Measurements from ENCODE around the gene LBH.

Gene LBH

DNA sequence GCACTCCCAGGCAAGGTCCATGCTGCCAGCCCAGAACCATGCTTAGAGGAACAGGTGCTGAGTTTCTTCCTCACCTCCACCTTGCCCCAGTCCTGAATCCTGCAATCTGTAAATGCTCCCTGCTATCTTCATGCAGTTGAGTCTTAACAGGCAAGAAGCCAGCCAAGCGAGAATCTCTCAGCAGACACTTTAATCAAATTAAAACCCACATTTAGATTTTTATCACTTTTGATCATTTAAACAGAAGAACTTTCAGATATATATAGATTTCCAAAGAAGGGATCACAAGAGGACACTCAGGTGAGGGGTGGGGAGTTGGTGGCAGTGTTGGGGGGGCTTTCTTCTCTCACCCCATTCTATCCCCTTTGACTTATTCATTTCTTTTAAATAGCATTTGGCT, 25.9 kb upstream of the LBH start:
- ATAC-seq (no peak), DNase-seq (no peak)
- Mint-ChIP-seq H3K27ac (no peak overlapping the region), H3K36me3 (ENCODE audit: low read depth) (no peaks in the 10 kb centered on the region), H3K4me3 (no peak overlapping the region), H3K4me1 (peaks cover 16% of the 10 kb centered on the region), H3K9me3 (no peaks in the 10 kb centered on the region), H3K27me3 (no peaks in the 10 kb centered on the region)

- DNase-seq (no peak), ATAC-seq (no peak)
- H3K9me3 Mint-ChIP-seq = no peaks in the 10 kb centered on the region
- H3K27me3 Mint-ChIP-seq = no peaks in the 10 kb centered on the region
- H3K4me3 Mint-ChIP-seq = no peak overlapping the region
- H3K36me3 Mint-ChIP-seq (ENCODE audit: low read depth) = no peaks in the 10 kb centered on the region
- peaks cover 16% of the 10 kb centered on the region for H3K4me1 Mint-ChIP-seq
- H3K27ac Mint-ChIP-seq = no peak overlapping the region
These were observed 24.6 kb upstream of the LBH start for GRCh38 chr2:30206461-30207430.

- ATAC-seq = peak; percentile 52
- Mint-ChIP-seq H3K4me1 (peaks cover 16% of the 10 kb centered on the region), H3K36me3 (ENCODE audit: low read depth) (no peaks in the 10 kb centered on the region), H3K4me3 (no peak overlapping the region), H3K27ac (peak overlapping the region; percentile 46), H3K27me3 (no peaks in the 10 kb centered on the region), H3K9me3 (no peaks in the 10 kb centered on the region)
- DNase-seq = peak; percentile 34
These were observed 22.9 kb upstream of the LBH start for GRCh38 chr2:30208453-30208852.

- Mint-ChIP-seq H3K4me3 (no peak overlapping the region), H3K9me3 (no peaks in the 10 kb centered on the region), H3K27me3 (no peaks in the 10 kb centered on the region), H3K36me3 (ENCODE audit: low read depth) (no peaks in the 10 kb centered on the region), H3K4me1 (peaks cover 16% of the 10 kb centered on the region), H3K27ac (peak overlapping the region; percentile 18)
- no peak for ATAC-seq
- DNase-seq = no peak
These were observed 22.1 kb upstream of the LBH start for GRCh38 chr2:30209227-30209626.

- DNase-seq (no peak), ATAC-seq (no peak)
- H3K4me3 Mint-ChIP-seq = no peak overlapping the region
- H3K36me3 Mint-ChIP-seq (ENCODE audit: low read depth) = no peaks in the 10 kb centered on the region
- H3K4me1 Mint-ChIP-seq = peaks cover 35% of the 10 kb centered on the region
- H3K27ac Mint-ChIP-seq = no peak overlapping the region
- H3K27me3 Mint-ChIP-seq = no peaks in the 10 kb centered on the region
- no peaks in the 10 kb centered on the region for H3K9me3 Mint-ChIP-seq
These were observed 18.0 kb upstream of the LBH start for GRCh38 chr2:30213326-30213725.

GRCh38 chr2:30213907-30214463, 17.3 kb upstream of the LBH start:
- Mint-ChIP-seq H3K36me3 (ENCODE audit: low read depth) (no peaks in the 10 kb centered on the region), H3K27me3 (no peaks in the 10 kb centered on the region), H3K4me3 (no peak overlapping the region), H3K27ac (no peak overlapping the region), H3K9me3 (no peaks in the 10 kb centered on the region), H3K4me1 (peaks cover 34% of the 10 kb centered on the region)
- DNase-seq = no peak
- no peak for ATAC-seq

DNA sequence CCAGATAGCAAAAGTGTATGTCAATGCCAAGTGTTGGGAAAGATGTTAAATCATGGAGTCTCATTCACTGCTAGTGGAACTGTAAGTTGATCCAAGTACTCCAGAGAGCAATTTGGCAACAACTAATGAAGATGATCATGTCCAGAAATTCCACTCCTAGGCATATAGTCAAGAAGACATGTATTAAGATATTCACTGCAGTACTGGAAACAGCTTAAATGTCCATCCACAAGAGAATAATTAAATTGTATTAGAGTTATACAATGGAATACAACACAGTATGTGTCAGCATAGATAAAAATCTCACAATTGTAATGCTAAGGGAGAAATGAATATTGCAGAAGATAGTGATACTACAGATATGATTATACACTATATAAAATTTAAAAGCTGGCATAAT, 15.2 kb upstream of the LBH start:
- ATAC-seq (no peak), DNase-seq (no peak)
- no peak overlapping the region for H3K27ac Mint-ChIP-seq
- no peaks in the 10 kb centered on the region for H3K9me3 Mint-ChIP-seq
- H3K4me1 Mint-ChIP-seq = peaks cover 25% of the 10 kb centered on the region
- H3K4me3 Mint-ChIP-seq = no peak overlapping the region
- no peaks in the 10 kb centered on the region for H3K36me3 Mint-ChIP-seq (ENCODE audit: low read depth)
- H3K27me3 Mint-ChIP-seq = no peaks in the 10 kb centered on the region

DNA sequence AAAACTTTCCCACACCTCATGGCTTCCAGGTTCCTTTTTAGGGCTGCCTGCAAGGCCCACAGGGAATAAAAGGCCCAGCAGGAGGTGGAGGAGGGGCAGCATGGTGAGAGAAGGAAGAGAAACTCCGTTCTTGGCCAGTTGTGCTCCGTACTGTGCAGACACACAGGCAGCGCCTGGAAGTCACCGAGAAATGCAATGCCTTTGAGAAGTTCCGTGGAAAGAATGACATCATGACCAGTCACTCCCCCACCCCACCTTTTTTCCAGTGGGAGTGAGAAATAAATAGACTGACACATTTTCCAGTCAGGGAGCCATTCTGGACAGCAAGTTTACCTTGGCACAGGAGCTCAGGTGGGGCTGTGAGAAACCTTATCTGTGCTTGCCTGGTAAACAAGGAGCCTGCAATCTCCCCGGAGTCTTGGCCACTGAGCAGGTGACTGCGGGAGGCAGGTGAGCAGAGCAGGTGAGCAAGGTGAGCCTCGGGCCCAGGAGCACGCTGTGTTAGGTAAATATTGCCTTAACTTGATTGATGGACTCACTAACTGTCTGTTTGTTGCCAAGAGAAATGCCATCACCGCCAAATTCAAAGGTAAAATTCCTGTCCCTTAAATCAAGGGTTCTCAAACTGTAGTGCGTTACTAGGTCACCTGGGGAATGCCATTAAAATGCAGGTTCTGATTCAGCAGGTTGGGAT, 13.5 kb upstream of the LBH start:
- no peak for ATAC-seq

DNA sequence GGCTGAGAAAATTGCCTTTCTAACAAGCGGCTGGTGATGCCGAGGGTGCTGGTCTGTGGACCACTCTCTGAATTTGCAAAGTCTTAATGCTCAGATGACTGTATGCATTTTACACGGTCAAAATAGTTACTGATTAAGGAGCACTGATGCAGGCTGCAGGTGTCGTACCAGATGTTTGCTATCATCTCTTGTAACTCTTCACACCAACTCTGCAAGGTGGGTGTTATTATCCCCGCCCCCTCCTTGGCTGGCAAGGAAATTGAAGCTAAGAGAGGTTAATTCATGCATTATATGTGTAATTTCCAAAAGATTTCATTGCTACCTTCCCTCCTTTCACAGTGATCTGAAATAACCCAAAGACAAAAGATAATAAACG, 13.0 kb upstream of the LBH start:
- H3K27ac Mint-ChIP-seq = no peak overlapping the region
- no peaks in the 10 kb centered on the region for H3K27me3 Mint-ChIP-seq
- H3K36me3 Mint-ChIP-seq (ENCODE audit: low read depth) = no peaks in the 10 kb centered on the region
- no peaks in the 10 kb centered on the region for H3K9me3 Mint-ChIP-seq
- H3K4me1 Mint-ChIP-seq = peaks cover 33% of the 10 kb centered on the region
- no peak for ATAC-seq
- H3K4me3 Mint-ChIP-seq = no peak overlapping the region
- no peak for DNase-seq

More for the DNA sequence above, 13.5 kb upstream of the LBH start:
- no peak overlapping the region for H3K27ac Mint-ChIP-seq
- H3K4me1 Mint-ChIP-seq = peaks cover 29% of the 10 kb centered on the region
- H3K27me3 Mint-ChIP-seq = no peaks in the 10 kb centered on the region
- no peak for DNase-seq
- H3K4me3 Mint-ChIP-seq = no peak overlapping the region
- no peaks in the 10 kb centered on the region for H3K9me3 Mint-ChIP-seq
- no peaks in the 10 kb centered on the region for H3K36me3 Mint-ChIP-seq (ENCODE audit: low read depth)

DNA sequence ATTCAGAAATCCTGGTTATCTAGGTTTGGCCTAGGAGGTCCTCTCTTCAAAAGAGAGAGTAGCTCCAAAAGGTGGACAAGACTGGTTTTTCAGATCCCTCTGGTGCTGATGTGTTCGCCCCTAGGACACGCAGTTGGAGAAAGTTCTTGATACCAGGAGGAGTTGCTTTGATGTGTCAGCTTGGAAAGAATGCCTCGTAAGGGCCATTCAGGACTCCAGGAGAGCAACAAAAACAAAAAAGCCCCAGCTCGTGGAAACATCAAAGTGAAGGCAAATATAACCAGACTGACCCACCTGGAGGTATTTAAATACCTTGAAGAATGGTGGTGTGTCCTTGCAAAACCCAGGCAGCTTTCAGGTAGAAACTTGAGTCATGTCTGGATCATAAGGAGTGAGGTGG, 12.5 kb upstream of the LBH start:
- H3K36me3 Mint-ChIP-seq (ENCODE audit: low read depth) = no peaks in the 10 kb centered on the region
- no peaks in the 10 kb centered on the region for H3K9me3 Mint-ChIP-seq
- no peak overlapping the region for H3K27ac Mint-ChIP-seq
- ATAC-seq (no peak), DNase-seq (no peak)
- H3K4me3 Mint-ChIP-seq = no peak overlapping the region
- no peaks in the 10 kb centered on the region for H3K27me3 Mint-ChIP-seq
- peaks cover 38% of the 10 kb centered on the region for H3K4me1 Mint-ChIP-seq

DNA sequence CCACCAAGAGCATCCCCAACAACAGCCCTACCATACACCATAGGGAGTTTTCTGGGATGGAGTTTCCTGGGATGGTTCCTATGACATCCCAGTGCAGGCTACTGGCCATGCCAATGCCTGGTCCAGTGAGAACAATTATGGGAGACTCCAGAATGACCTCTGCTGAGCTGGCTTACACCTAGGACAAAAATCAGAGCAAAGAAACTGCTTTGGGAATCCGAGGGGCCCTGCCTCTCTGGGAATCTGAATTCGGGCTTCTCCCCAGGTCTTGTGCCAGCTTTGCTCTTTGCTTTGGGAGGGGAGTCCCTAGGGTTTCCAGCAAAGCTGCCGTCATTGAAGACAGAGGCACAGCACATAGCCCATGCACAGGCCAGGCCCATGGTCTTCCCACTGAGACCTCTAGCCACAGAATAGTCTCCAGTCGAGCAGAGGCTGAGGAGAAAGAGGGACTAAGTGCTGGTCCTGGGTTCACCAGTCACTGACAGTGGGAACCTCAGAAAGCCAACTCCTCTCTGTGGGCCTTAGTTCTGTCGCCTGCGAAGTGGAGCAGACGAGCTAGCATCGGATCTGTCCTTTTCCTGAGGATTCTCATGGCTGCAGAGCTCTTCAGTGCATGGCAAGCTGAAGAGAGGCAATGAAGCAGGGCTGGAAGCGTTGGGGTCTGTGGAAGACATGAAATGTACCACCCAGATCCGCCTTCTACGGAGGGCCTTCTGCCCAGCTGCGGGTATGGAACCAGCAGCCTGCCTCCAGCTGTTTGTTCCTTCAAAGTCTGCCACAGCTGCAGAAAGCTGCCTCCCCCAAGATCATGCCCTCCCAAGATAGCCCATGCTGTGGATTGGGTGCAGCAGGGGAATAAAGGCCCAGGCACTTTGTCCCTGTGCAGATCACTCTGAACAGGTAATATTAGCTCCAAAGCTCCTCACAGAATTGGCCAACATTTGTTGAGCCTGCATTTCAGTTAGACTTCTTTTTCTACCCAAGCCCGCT, 11.2 kb upstream of the LBH start:
- Mint-ChIP-seq H3K4me1 (peaks cover 49% of the 10 kb centered on the region), H3K36me3 (ENCODE audit: low read depth) (no peaks in the 10 kb centered on the region), H3K27ac (no peak overlapping the region), H3K9me3 (no peaks in the 10 kb centered on the region), H3K27me3 (no peaks in the 10 kb centered on the region), H3K4me3 (no peak overlapping the region)
- no peak for ATAC-seq
- DNase-seq = no peak

DNA sequence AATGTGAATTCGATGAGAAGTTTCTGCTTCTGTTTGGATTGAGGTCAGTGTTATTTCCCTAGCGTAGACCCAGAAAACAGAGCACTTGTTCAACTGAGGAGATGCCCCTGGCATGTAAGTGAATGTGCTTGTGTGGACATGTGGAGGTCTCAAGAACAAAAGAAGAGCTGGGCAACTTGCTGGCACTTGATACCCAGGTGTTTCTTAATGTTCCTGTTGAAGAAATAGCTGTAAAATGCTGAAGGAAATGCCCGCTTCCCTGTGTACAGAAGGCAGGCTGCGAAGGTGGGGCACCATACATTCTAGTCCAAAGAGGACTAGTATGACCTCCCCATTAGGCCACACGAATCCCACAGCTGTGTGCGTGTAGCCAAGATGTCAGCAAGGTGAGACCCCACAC, 9.8 kb upstream of the LBH start:
- H3K4me1 Mint-ChIP-seq = peaks cover 57% of the 10 kb centered on the region
- no peak overlapping the region for H3K27ac Mint-ChIP-seq

DNA sequence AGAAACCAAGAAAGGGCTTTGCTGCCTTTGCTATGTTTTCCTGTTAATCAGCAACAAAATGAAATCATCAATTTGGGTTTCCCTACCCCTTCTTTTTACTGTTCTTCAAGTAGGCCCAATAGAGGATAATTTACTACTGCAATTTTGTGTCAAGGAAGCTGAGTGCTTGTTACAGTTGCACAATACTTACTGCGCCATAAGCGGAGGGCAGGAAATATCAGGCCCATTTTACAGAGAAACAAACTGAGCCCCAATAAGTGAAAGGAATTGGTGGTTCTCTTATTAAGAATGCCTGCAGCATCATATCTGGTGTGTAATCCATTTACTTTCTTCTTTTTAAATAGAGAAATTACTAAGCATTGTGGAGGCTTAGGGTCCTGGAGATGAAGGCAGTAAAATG, 9.3 kb upstream of the LBH start:
- H3K27me3 Mint-ChIP-seq = no peaks in the 10 kb centered on the region
- DNase-seq = no peak
- ATAC-seq = no peak
- H3K9me3 Mint-ChIP-seq = no peaks in the 10 kb centered on the region
- H3K4me1 Mint-ChIP-seq = peaks cover 62% of the 10 kb centered on the region
- H3K27ac Mint-ChIP-seq = no peak overlapping the region
- no peak overlapping the region for H3K4me3 Mint-ChIP-seq
- H3K36me3 Mint-ChIP-seq (ENCODE audit: low read depth) = no peaks in the 10 kb centered on the region

More for the DNA sequence above, 9.8 kb upstream of the LBH start:
- Mint-ChIP-seq H3K4me3 (no peak overlapping the region), H3K27me3 (no peaks in the 10 kb centered on the region), H3K9me3 (no peaks in the 10 kb centered on the region), H3K36me3 (ENCODE audit: low read depth) (no peaks in the 10 kb centered on the region)
- DNase-seq (no peak), ATAC-seq (no peak)
